GM12878 (cell line): Measurements from ENCODE around the gene SARS1. TPM values are rescaled to one million over a fixed set of nuclear protein-coding genes. Genes with fewer than 3 reads are reported as not detected.

Source experiments
- polyA plus RNA-seq, 11 experiments: library from polyadenylated mRNA; depleted of rRNA in 4 of 11; unstranded in 6 of 11; stranded (reverse) in 5 of 11; fragments of >200 nt; fragmentation: Nextera tagmentation in 4 of 11; fragmentation: Illumina TruSeq in 1 of 11; extraction: Ambion mirVana in 4 of 11; extraction: Trizol in 1 of 11; gene quantifications; 1 replicate in 1 of 11; 2 replicates in 10 of 11; pipeline versions ENCODE4 v1.2.1 to v1.2.3, GENCODE V29; 2011 to 2016; ENCODE audit warnings: inconsistent platforms in 2 of 11, missing spikeins in 2 of 11, low read depth in 1 of 11
- total RNA-seq, 4 experiments: library from RNA; depleted of rRNA in 3 of 4; stranded (reverse); fragments of >200 nt in 3 of 4; fragmentation: Illumina TruSeq in 1 of 4; extraction: Trizol in 1 of 4; gene quantifications; 2 replicates each; pipeline versions ENCODE4 v1.2.1 to v1.2.3, GENCODE V29; 2013 to 2021

Gene SARS1
- total and polyA plus RNA-seq, 10 of the 15 experiments (the other 5 are each of a cell fraction or from before 2014, with no cell fraction given), result 103 to 202 (median 138) TPM

Other genes with a start within 250 kb of the SARS1 start
Only the 7 nearest of the 9 such genes appear.
- gene WDR47, start 171.8 kb upstream of the SARS1 start, total RNA-seq (2014; rRNA removed), result 5.3 and 6.0 TPM in 2 replicates
- 5.9 TPM in 2 replicates for gene WDR47, start 171.8 kb upstream of the SARS1 start, total RNA-seq (2014; rRNA removed; fragmentation: Illumina TruSeq; extraction: Trizol)
- gene WDR47, start 171.8 kb upstream of the SARS1 start, total RNA-seq (2021), result 8.3 TPM in 2 replicates
- 9.7 and 12.7 TPM in 2 replicates for gene WDR47, start 171.8 kb upstream of the SARS1 start, polyA plus RNA-seq (2011; rRNA removed)
- 5.8 and 6.8 TPM in 2 replicates for gene WDR47, start 171.8 kb upstream of the SARS1 start, polyA plus RNA-seq (2014; fragmentation: Illumina TruSeq; extraction: Trizol)
- 1 to 10 TPM; 2.4 TPM for gene WDR47, start 171.8 kb upstream of the SARS1 start, polyA plus RNA-seq (2014; fragmentation: Nextera tagmentation; extraction: Ambion mirVana)
- gene WDR47, start 171.8 kb upstream of the SARS1 start, polyA plus RNA-seq (2014; rRNA removed), result 3.7 and 4.5 TPM in 2 replicates
- 1 to 10 TPM; 7.1 to 9.1 TPM for gene WDR47, start 171.8 kb upstream of the SARS1 start, polyA plus RNA-seq (2016; fragmentation: Nextera tagmentation; extraction: Ambion mirVana)
- 15.5 and 18.2 TPM in 2 replicates for gene TAF13, start 137.9 kb upstream of the SARS1 start, total RNA-seq (2014; rRNA removed)
- gene TAF13, start 137.9 kb upstream of the SARS1 start, total RNA-seq (2014; rRNA removed; fragmentation: Illumina TruSeq; extraction: Trizol), result 29.7 and 30.4 TPM in 2 replicates
- gene TAF13, start 137.9 kb upstream of the SARS1 start, total RNA-seq (2021), result 16.2 and 17.5 TPM in 2 replicates
- 26.3 and 43.2 TPM in 2 replicates for gene TAF13, start 137.9 kb upstream of the SARS1 start, polyA plus RNA-seq (2011; rRNA removed)
- 30.6 and 42.8 TPM in 2 replicates for gene TAF13, start 137.9 kb upstream of the SARS1 start, polyA plus RNA-seq (2014; fragmentation: Illumina TruSeq; extraction: Trizol)
- gene TAF13, start 137.9 kb upstream of the SARS1 start, polyA plus RNA-seq (2014; fragmentation: Nextera tagmentation; extraction: Ambion mirVana), result 10 to 100 TPM in 1 of 2 experiments, 1 to 10 TPM in 1; 8.1 to 14.9 TPM
- 13.8 and 18.6 TPM in 2 replicates for gene TAF13, start 137.9 kb upstream of the SARS1 start, polyA plus RNA-seq (2014; rRNA removed)
- 10 to 100 TPM; 17.3 to 19.8 TPM for gene TAF13, start 137.9 kb upstream of the SARS1 start, polyA plus RNA-seq (2016; fragmentation: Nextera tagmentation; extraction: Ambion mirVana)
- 20.6 and 23.7 TPM in 2 replicates for gene TMEM167B, start 123.2 kb upstream of the SARS1 start, total RNA-seq (2014; rRNA removed)
- gene TMEM167B, start 123.2 kb upstream of the SARS1 start, total RNA-seq (2014; rRNA removed; fragmentation: Illumina TruSeq; extraction: Trizol), result 21.8 and 22.5 TPM in 2 replicates
- gene TMEM167B, start 123.2 kb upstream of the SARS1 start, total RNA-seq (2021), result 26.1 and 27.1 TPM in 2 replicates
- 20.9 and 21.6 TPM in 2 replicates for gene TMEM167B, start 123.2 kb upstream of the SARS1 start, polyA plus RNA-seq (2011; rRNA removed)
- gene TMEM167B, start 123.2 kb upstream of the SARS1 start, polyA plus RNA-seq (2014; fragmentation: Illumina TruSeq; extraction: Trizol), result 24.5 and 26.9 TPM in 2 replicates
- gene TMEM167B, start 123.2 kb upstream of the SARS1 start, polyA plus RNA-seq (2014; fragmentation: Nextera tagmentation; extraction: Ambion mirVana), result 10 to 100 TPM; 15.6 to 24.8 TPM
- gene TMEM167B, start 123.2 kb upstream of the SARS1 start, polyA plus RNA-seq (2014; rRNA removed), result 17.0 and 17.6 TPM in 2 replicates
- 10 to 100 TPM; 17.2 to 17.7 TPM for gene TMEM167B, start 123.2 kb upstream of the SARS1 start, polyA plus RNA-seq (2016; fragmentation: Nextera tagmentation; extraction: Ambion mirVana)
- gene ELAPOR1, start 99.8 kb upstream of the SARS1 start, total RNA-seq (2014; rRNA removed), result 0.05 TPM in 1 of 2 replicates, not detected in the other
- 0.05 and 0.18 TPM in 2 replicates for gene ELAPOR1, start 99.8 kb upstream of the SARS1 start, total RNA-seq (2014; rRNA removed; fragmentation: Illumina TruSeq; extraction: Trizol)
- gene ELAPOR1, start 99.8 kb upstream of the SARS1 start, total RNA-seq (2021), result 0.21 TPM in 1 of 2 replicates, not detected in the other
- 1.2 and 2.1 TPM in 2 replicates for gene ELAPOR1, start 99.8 kb upstream of the SARS1 start, polyA plus RNA-seq (2011; rRNA removed)
- gene ELAPOR1, start 99.8 kb upstream of the SARS1 start, polyA plus RNA-seq (2014; fragmentation: Illumina TruSeq; extraction: Trizol), result 0.07 and 0.10 TPM in 2 replicates
- under 1 TPM; 0.04 to 0.24 TPM for gene ELAPOR1, start 99.8 kb upstream of the SARS1 start, polyA plus RNA-seq (2014; fragmentation: Nextera tagmentation; extraction: Ambion mirVana)
- gene ELAPOR1, start 99.8 kb upstream of the SARS1 start, polyA plus RNA-seq (2014; rRNA removed), result 0.05 and 0.06 TPM in 2 replicates
- under 1 TPM in 1 of 2 experiments, not detected in 1; 0.47 TPM for gene ELAPOR1, start 99.8 kb upstream of the SARS1 start, polyA plus RNA-seq (2016; fragmentation: Nextera tagmentation; extraction: Ambion mirVana)
- gene CELSR2, start 35.6 kb downstream of the SARS1 start, total RNA-seq (2014; rRNA removed), result under 0.01 TPM in 1 of 2 replicates, not detected in the other
- gene CELSR2, start 35.6 kb downstream of the SARS1 start, total RNA-seq (2014; rRNA removed; fragmentation: Illumina TruSeq; extraction: Trizol), result 0.04 and 0.14 TPM in 2 replicates
- gene CELSR2, start 35.6 kb downstream of the SARS1 start, total RNA-seq (2021), result 0.15 and 0.19 TPM in 2 replicates
- gene CELSR2, start 35.6 kb downstream of the SARS1 start, polyA plus RNA-seq (2011; rRNA removed), result 0.03 and 0.07 TPM in 2 replicates
- 0.02 and 0.10 TPM in 2 replicates for gene CELSR2, start 35.6 kb downstream of the SARS1 start, polyA plus RNA-seq (2014; fragmentation: Illumina TruSeq; extraction: Trizol)
- not detected for gene CELSR2, start 35.6 kb downstream of the SARS1 start, polyA plus RNA-seq (2014; fragmentation: Nextera tagmentation; extraction: Ambion mirVana)
- 0.01 and 0.19 TPM in 2 replicates for gene CELSR2, start 35.6 kb downstream of the SARS1 start, polyA plus RNA-seq (2014; rRNA removed)
- gene CELSR2, start 35.6 kb downstream of the SARS1 start, polyA plus RNA-seq (2016; fragmentation: Nextera tagmentation; extraction: Ambion mirVana), result under 1 TPM; 0.03 to 0.04 TPM
- 5.1 and 5.6 TPM in 2 replicates for gene PSRC1, start 69.2 kb downstream of the SARS1 start, total RNA-seq (2014; rRNA removed)
- 3.0 and 3.8 TPM in 2 replicates for gene PSRC1, start 69.2 kb downstream of the SARS1 start, total RNA-seq (2014; rRNA removed; fragmentation: Illumina TruSeq; extraction: Trizol)
- 4.7 and 6.1 TPM in 2 replicates for gene PSRC1, start 69.2 kb downstream of the SARS1 start, total RNA-seq (2021)
- gene PSRC1, start 69.2 kb downstream of the SARS1 start, polyA plus RNA-seq (2011; rRNA removed), result 7.9 and 8.7 TPM in 2 replicates
- 2.3 and 3.4 TPM in 2 replicates for gene PSRC1, start 69.2 kb downstream of the SARS1 start, polyA plus RNA-seq (2014; fragmentation: Illumina TruSeq; extraction: Trizol)
- 1 to 10 TPM; 1.2 to 2.0 TPM for gene PSRC1, start 69.2 kb downstream of the SARS1 start, polyA plus RNA-seq (2014; fragmentation: Nextera tagmentation; extraction: Ambion mirVana)
- gene PSRC1, start 69.2 kb downstream of the SARS1 start, polyA plus RNA-seq (2014; rRNA removed), result 7.2 and 7.8 TPM in 2 replicates
- 10 to 100 TPM; 10.1 to 11.8 TPM for gene PSRC1, start 69.2 kb downstream of the SARS1 start, polyA plus RNA-seq (2016; fragmentation: Nextera tagmentation; extraction: Ambion mirVana)
- gene MYBPHL, start 93.1 kb downstream of the SARS1 start, total RNA-seq (2014; rRNA removed), result not detected in 2 replicates
- gene MYBPHL, start 93.1 kb downstream of the SARS1 start, total RNA-seq (2014; rRNA removed; fragmentation: Illumina TruSeq; extraction: Trizol), result not detected in 2 replicates
- not detected in 2 replicates for gene MYBPHL, start 93.1 kb downstream of the SARS1 start, total RNA-seq (2021)
- gene MYBPHL, start 93.1 kb downstream of the SARS1 start, polyA plus RNA-seq (2011; rRNA removed), result not detected in 2 replicates
- not detected in 2 replicates for gene MYBPHL, start 93.1 kb downstream of the SARS1 start, polyA plus RNA-seq (2014; fragmentation: Illumina TruSeq; extraction: Trizol)
- gene MYBPHL, start 93.1 kb downstream of the SARS1 start, polyA plus RNA-seq (2014; fragmentation: Nextera tagmentation; extraction: Ambion mirVana), result under 1 TPM in 1 of 2 experiments, not detected in 1; 0.16 TPM
- gene MYBPHL, start 93.1 kb downstream of the SARS1 start, polyA plus RNA-seq (2014; rRNA removed), result not detected in 2 replicates
- gene MYBPHL, start 93.1 kb downstream of the SARS1 start, polyA plus RNA-seq (2016; fragmentation: Nextera tagmentation; extraction: Ambion mirVana), result under 1 TPM; 0.54 to 0.75 TPM